Endothelial cell of umbilical vein (primary cell): ENCODE measurements around the gene FUZ. TPM values are rescaled to one million over a fixed set of nuclear protein-coding genes. Genes with fewer than 3 reads are reported as not detected.

Experiments
- BruUV-seq: library from RNA; stranded (reverse); fragments of 400-500 nt; replicated peaks from 2 replicates; lab custom pipeline; 2021; lab: Mats Ljungman, UMichigan
- CTCF ChIA-PET: fragments of 300-600, 350-600 bp; sonication (Branson Sonifier 250); formaldehyde crosslinking; loops from one replicate; lab custom pipeline; 2021; ENCODE audit warnings: antibody characterized with exemption, inconsistent platforms; lab: Charles Lee
- POLR2A ChIA-PET: fragments of 300-600, 350-600 bp; sonication (Branson Sonifier 250); formaldehyde crosslinking; loops from one replicate; lab custom pipeline; 2021; ENCODE audit warnings: antibody characterized with exemption, inconsistent platforms; lab: Charles Lee
- DNase-seq: peaks from one replicate; pipeline ENCODE4 v3.0.0-alpha.2; 2011; ENCODE audit warnings: low read depth, low spot score
- FAIRE-seq: peaks from 2 replicates; lab custom pipeline; 2011; peaks lifted over from hg19 to GRCh38; lab: Jason Lieb, UNC
- H2AFZ ChIP-seq: 2 replicates; pipeline ENCODE4 v1.6.0; 2012; ENCODE audit warnings: low read depth, low read length, control low read depth, inconsistent platforms
- H3K27ac ChIP-seq: 2 replicates; pipeline ENCODE4 v1.5.1; 2011; ENCODE audit warnings: low read depth, mild to moderate bottlenecking, control low read depth, low read length, moderate library complexity; ENCODE audit not compliant: insufficient read depth
- H3K27me3 ChIP-seq, 2 experiments: 2 replicates each; pipeline versions ENCODE4 v1.6.0 to v1.6.1; 2011; ENCODE audit warnings: low read length in 2 of 2, mixed read lengths in 1 of 2; ENCODE audit not compliant: control insufficient read depth in 2 of 2, insufficient read depth in 2 of 2
- H3K36me3 ChIP-seq, 2 experiments: 2 replicates in 1 of 2; 3 replicates in 1 of 2; pipeline ENCODE4 v1.5.1; 2011; ENCODE audit warnings: low read length in 2 of 2, mild to moderate bottlenecking in 1 of 2, moderate library complexity in 1 of 2; ENCODE audit not compliant: control insufficient read depth in 2 of 2, insufficient read depth in 2 of 2; ENCODE audit errors: extremely low read depth in 1 of 2
- H3K4me1 ChIP-seq: 3 replicates; pipeline ENCODE4 v1.5.1; 2011; ENCODE audit warnings: mild to moderate bottlenecking, low read length; ENCODE audit not compliant: control insufficient read depth, insufficient read depth; ENCODE audit errors: extremely low read depth
- H3K4me2 ChIP-seq: 2 replicates; pipeline ENCODE4 v1.6.1; 2011; ENCODE audit warnings: low read length, control low read depth, mixed read lengths; ENCODE audit not compliant: insufficient read depth
- H3K4me3 ChIP-seq, 3 experiments: fragments of 200-600 bp in 1 of 3; sonication (generic), shearing (Covaris generic) in 1 of 3; replicated peaks in 1 of 3; 2 replicates each; pipeline ENCODE4 v1.5.1; 2011 to 2016; ENCODE audit warnings: control low read depth in 3 of 3, low read length in 3 of 3, mild to moderate bottlenecking in 2 of 3, inconsistent platforms in 1 of 3, low read depth in 1 of 3, moderate library complexity in 1 of 3; ENCODE audit not compliant: insufficient read depth in 1 of 3
- H3K79me2 ChIP-seq: 2 replicates; pipeline ENCODE4 v1.6.0; 2012; ENCODE audit warnings: low read length, inconsistent platforms; ENCODE audit not compliant: control insufficient read depth, insufficient read depth
- H3K9ac ChIP-seq: replicated peaks from 2 replicates; pipeline ENCODE3; 2011; ENCODE audit warnings: low read length, control low read depth; ENCODE audit not compliant: insufficient read depth; ENCODE audit errors: extremely low read depth
- H3K9me1 ChIP-seq: replicated peaks from 3 replicates; pipeline ENCODE4 v1.6.0; 2011; ENCODE audit warnings: mild to moderate bottlenecking, low read length; ENCODE audit not compliant: control insufficient read depth, insufficient read depth; ENCODE audit errors: extremely low read depth
- H3K9me3 ChIP-seq: replicated peaks from 2 replicates; pipeline ENCODE4 v1.5.1; 2012; ENCODE audit warnings: low read length, inconsistent platforms; ENCODE audit not compliant: control insufficient read depth, insufficient read depth
- H4K20me1 ChIP-seq: replicated peaks from 2 replicates; pipeline ENCODE3; 2011; ENCODE audit warnings: mild to moderate bottlenecking, low read length; ENCODE audit not compliant: control insufficient read depth, insufficient read depth; ENCODE audit errors: extremely low read depth
- EZH2 ChIP-seq: IDR thresholded peaks from 2 replicates; pipeline ENCODE4 v1.6.1; 2012; ENCODE audit warnings: borderline replicate concordance, low read depth, mild to moderate bottlenecking, moderate library complexity, low read length, inconsistent platforms; ENCODE audit not compliant: severe bottlenecking
- FOS ChIP-seq: IDR thresholded peaks from 2 replicates; pipeline ENCODE4 v1.6.1; 2011; ENCODE audit warnings: mild to moderate bottlenecking, low read length, moderate library complexity, borderline replicate concordance; ENCODE audit not compliant: insufficient read depth
- GATA2 ChIP-seq: IDR thresholded peaks from 2 replicates; pipeline ENCODE4 v1.7.0; 2011; ENCODE audit warnings: low read depth, mild to moderate bottlenecking, moderate library complexity, mixed read lengths, low read length; ENCODE audit not compliant: insufficient read length, insufficient read depth
- JUN ChIP-seq: IDR thresholded peaks from 2 replicates; pipeline ENCODE4 v1.6.1; 2011; ENCODE audit warnings: borderline replicate concordance, low read depth; ENCODE audit not compliant: insufficient read length, insufficient read depth
- MYC ChIP-seq: IDR thresholded peaks from one replicate; pipeline ENCODE4 v1.6.1; 2011; ENCODE audit warnings: mild to moderate bottlenecking, low read depth, low read length
- POLR2A ChIP-seq: IDR thresholded peaks from 2 replicates; pipeline ENCODE4 v1.6.1; 2012; ENCODE audit warnings: low read depth, mild to moderate bottlenecking, control low read depth, low read length
- POLR2AphosphoS5 ChIP-seq: IDR thresholded peaks from 2 replicates; pipeline ENCODE4 v1.6.1; 2012; ENCODE audit warnings: low read depth, mild to moderate bottlenecking, control low read depth, low read length, moderate library complexity; ENCODE audit not compliant: insufficient read depth
- dilution Hi-C: fragments of 300-500 bp; cut with MboI; formaldehyde crosslinking; loops from one replicate; pipeline ENCODE4 v1.15.0; 2019; ENCODE audit warnings: low sequenced_read_pairs; ENCODE audit not compliant: extremely low pct_ligation_motif_present
- intact Hi-C: fragments of 100-400 bp; cut with micrococcal nuclease; formaldehyde crosslinking; loops from one replicate; pipeline ENCODE4 v1.10.0; 2022
- polyA plus RNA-seq, 4 experiments: library from polyadenylated mRNA; depleted of rRNA in 3 of 4; stranded (reverse) in 3 of 4; unstranded in 1 of 4; fragments of >200 nt; gene quantifications; 2 replicates each; pipeline versions ENCODE4 v1.2.1 to v1.2.3, GENCODE V29; 2011 to 2012; ENCODE audit warnings: missing spikeins in 1 of 4
- total RNA-seq: library from RNA; stranded (reverse); gene quantifications from 2 replicates; pipeline ENCODE4 v1.2.3, GENCODE V29; 2021
- TF ChIP-seq, protein P1 (sequence below), 2 donors: IDR thresholded peaks; 1 replicate in 1 of 2; 2 replicates in 1 of 2; pipeline ENCODE4 v1.5.1; 2011; ENCODE audit warnings: low read length in 2 of 2, mild to moderate bottlenecking in 2 of 2, moderate library complexity in 2 of 2, control low read depth in 1 of 2, inconsistent platforms in 1 of 2, low read depth in 1 of 2; ENCODE audit not compliant: insufficient read depth in 1 of 2; ENCODE audit errors: extremely low read depth in 1 of 2
- TF ChIP-seq, protein P2 (sequence below): IDR thresholded peaks from 2 replicates; pipeline ENCODE4 v1.6.1; 2011; ENCODE audit not compliant: insufficient read depth, insufficient read length

The FUZ gene
- total and polyA plus RNA-seq, 2 donors (not counting 3 experiments of a cell fraction or from before 2014, with no cell fraction given) = 12.3 to 14.0 TPM

DNA sequence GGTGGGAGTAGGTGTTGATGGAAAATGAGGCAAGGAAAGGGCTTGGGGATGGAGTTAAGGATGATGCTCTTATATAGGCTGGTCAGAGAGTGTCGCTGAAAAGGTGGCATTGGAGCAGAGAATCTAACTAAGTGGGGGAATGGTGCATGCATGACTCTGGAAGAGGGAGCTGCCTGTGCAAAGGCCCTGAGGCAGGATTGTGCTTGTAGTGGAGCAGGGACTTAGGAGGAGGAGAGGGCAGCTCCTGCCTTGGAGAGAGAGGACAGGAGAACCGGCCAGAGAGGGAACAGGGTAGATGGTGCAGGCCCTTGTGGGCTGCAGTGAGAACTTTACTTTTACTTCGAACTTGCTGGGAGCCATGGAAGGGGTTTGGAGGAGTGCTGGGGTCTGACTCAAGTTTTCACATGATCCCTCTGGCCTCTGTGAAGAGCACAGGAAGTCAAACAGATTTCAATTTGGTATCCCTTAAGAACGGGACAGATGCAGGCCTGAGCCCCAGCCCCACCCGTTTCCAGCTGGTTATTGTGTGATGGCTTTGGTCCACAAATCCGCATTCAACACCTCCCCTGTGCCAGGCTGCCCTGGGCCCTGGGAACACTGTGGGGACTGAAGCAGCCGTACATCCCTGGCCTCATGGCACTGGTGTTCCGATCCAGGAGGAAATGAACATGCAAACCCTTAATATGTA lies 39.3 kb downstream of the FUZ start:
- no peak overlapping the region for H2AFZ ChIP-seq
- dilution Hi-C loops (no loop called here), intact Hi-C loops (no loop called here)
- no TSS peak for BruUV-seq
- DNase-seq = no peak
- POLR2A ChIA-PET = no interaction called here
- H3K27ac ChIP-seq = no peak overlapping the region
- no peaks in the 10 kb centered on the region for H3K4me1 ChIP-seq
- no peaks in the 10 kb centered on the region for H4K20me1 ChIP-seq
- no peaks in the 10 kb centered on the region for H3K9me1 ChIP-seq
- no peak for FAIRE-seq
- no peak overlapping the region for H3K9ac ChIP-seq
- no peak overlapping the region for H3K4me2 ChIP-seq
- H3K4me3 ChIP-seq = no peak overlapping the region
- no peaks in the 10 kb centered on the region for H3K9me3 ChIP-seq
- no peaks in the 10 kb centered on the region for H3K27me3 ChIP-seq
- CTCF ChIA-PET = interaction anchor here (1.4 kb wide), 1 partner anchor 56 kb away, joined by 3 read pairs; no protein-coding TSS in a partner anchor
- TF ChIP-seq, protein P1, sequence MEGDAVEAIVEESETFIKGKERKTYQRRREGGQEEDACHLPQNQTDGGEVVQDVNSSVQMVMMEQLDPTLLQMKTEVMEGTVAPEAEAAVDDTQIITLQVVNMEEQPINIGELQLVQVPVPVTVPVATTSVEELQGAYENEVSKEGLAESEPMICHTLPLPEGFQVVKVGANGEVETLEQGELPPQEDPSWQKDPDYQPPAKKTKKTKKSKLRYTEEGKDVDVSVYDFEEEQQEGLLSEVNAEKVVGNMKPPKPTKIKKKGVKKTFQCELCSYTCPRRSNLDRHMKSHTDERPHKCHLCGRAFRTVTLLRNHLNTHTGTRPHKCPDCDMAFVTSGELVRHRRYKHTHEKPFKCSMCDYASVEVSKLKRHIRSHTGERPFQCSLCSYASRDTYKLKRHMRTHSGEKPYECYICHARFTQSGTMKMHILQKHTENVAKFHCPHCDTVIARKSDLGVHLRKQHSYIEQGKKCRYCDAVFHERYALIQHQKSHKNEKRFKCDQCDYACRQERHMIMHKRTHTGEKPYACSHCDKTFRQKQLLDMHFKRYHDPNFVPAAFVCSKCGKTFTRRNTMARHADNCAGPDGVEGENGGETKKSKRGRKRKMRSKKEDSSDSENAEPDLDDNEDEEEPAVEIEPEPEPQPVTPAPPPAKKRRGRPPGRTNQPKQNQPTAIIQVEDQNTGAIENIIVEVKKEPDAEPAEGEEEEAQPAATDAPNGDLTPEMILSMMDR (IDR thresholded peaks at IDR 0.05; ENCODE audit: extremely low read depth in 1 of 2, insufficient read depth in 1 of 2, low read depth in 1 of 2, low read length in 2 of 2) = no peak
- TF ChIP-seq POLR2AphosphoS5 (no peak), POLR2A (no peak), EZH2 (no peak), GATA2 (no peak), FOS (no peak), JUN (no peak), MYC (no peak)
- TF ChIP-seq, protein P2, sequence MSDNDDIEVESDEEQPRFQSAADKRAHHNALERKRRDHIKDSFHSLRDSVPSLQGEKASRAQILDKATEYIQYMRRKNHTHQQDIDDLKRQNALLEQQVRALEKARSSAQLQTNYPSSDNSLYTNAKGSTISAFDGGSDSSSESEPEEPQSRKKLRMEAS = no peak
- H3K36me3 ChIP-seq = peaks cover 0 to 6% of the 10 kb centered on the region in 2 experiments
- H3K79me2 ChIP-seq = peaks cover 33% of the 10 kb centered on the region
